HG02588 (cell line): ENCODE results near the gene SMARCA5.
"Not testable (repeated sequence)": the region's sequence is repeated elsewhere in the genome, so short reads cannot be mapped to it uniquely, and the experiment has no call there.

Experiments
- ATAC-seq: cut with Tn5 transposase; IDR thresholded peaks from one replicate; pipeline ENCODE4 v1.9.1; 2021; ENCODE audit warnings: mild to moderate bottlenecking, moderate library complexity; ENCODE audit not compliant: unreplicated experiment

SMARCA5 gene, protein sequence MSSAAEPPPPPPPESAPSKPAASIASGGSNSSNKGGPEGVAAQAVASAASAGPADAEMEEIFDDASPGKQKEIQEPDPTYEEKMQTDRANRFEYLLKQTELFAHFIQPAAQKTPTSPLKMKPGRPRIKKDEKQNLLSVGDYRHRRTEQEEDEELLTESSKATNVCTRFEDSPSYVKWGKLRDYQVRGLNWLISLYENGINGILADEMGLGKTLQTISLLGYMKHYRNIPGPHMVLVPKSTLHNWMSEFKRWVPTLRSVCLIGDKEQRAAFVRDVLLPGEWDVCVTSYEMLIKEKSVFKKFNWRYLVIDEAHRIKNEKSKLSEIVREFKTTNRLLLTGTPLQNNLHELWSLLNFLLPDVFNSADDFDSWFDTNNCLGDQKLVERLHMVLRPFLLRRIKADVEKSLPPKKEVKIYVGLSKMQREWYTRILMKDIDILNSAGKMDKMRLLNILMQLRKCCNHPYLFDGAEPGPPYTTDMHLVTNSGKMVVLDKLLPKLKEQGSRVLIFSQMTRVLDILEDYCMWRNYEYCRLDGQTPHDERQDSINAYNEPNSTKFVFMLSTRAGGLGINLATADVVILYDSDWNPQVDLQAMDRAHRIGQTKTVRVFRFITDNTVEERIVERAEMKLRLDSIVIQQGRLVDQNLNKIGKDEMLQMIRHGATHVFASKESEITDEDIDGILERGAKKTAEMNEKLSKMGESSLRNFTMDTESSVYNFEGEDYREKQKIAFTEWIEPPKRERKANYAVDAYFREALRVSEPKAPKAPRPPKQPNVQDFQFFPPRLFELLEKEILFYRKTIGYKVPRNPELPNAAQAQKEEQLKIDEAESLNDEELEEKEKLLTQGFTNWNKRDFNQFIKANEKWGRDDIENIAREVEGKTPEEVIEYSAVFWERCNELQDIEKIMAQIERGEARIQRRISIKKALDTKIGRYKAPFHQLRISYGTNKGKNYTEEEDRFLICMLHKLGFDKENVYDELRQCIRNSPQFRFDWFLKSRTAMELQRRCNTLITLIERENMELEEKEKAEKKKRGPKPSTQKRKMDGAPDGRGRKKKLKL

DNA sequence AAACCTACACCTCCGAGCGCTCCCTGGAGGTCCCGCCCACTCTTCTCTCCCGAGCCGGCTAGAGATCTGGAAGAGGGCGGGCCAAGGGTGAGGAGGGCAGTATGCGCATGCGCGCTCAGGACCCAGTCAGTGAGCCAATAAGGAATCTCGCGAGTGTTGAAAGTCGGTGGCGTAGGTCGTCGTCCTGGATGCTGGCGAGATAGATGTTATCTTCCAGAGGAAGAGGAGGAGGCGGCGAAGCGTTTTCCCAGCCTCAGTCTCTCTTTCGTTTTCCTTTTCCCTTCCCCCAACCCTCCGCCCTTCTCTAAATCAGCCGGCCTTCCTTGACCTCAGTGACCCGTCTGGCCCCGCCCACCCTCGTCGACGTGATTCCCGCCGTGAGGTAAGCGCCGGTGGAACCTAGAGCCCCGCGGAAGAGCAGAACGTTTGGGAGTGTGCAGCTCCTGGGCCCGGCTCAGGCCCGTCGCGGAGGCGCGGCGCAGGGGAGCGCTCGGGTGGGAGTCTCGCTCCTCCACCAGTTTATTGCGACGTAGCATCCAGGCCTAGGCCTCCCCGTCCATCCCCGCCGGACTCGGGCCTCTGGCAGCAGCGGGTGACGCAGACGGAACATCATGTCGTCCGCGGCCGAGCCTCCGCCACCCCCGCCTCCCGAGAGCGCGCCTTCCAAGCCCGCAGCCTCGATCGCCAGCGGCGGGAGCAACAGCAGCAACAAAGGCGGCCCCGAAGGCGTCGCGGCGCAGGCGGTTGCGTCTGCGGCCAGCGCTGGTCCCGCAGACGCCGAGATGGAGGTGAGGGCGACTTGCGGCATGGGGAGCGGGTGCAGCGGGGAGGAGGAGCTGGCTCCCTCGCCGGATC lies at the start of gene SMARCA5:
TSS of gene SMARCA5 (plus strand) at position 389 of the 855 bp plus-strand sequence. CDS start at position 612, 223 bp downstream.
- peak; percentile 82 for ATAC-seq

DNA sequence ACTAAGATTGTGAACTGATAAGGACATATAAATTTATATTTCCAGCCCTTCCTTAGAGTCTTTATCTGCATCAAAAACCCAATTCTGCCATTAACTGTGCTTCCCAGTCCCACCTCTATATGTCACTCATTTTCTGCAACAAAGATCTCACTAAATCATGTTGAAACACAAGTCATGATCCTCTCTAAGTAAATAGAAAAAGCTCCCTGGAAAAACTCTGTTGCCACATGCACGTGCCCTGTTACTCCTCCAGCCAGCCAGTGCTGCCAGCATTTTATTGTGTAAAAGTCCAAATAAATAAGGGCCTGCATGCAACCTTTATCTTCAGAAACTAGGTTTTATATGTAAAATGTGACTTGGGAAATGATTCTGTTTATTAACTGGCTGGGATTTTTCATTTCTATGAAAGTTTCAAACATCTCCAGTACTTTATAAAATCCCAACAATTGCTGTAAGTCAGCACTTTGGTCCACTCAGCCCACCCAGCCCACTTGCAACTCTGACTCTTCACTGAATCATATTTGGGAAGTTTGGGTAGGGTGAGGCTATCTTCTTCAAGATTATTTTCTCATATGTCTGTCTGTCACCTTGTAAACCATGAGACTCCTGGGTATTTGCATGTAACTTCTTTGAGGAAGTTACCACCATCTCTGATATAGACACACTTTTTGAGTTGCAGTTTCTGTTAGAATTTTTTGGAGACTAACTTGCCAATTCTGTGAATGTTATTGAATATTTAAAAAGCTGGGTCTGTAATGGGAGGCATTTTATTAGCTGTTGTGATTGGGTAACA lies 40.0 kb upstream of the SMARCA5 start:
- ATAC-seq = peak; percentile 70

DNA sequence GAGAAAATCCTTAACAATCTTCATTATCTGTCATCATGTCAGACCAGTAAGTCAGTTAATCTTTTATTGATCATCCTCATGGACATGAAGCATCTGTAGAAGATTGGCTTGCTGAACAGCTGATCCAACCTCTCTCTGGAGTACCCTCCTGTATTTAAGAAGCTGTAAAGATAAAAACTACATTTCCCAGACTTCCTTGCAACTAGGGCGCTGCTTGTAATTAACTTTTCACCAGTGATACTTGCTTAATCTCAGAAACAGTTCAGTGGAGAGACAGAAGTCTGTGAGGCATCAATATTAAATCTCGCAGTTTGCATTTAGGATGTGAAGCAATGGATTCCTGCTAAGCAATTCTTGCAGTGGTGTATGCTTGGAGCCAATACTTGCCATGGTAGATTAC lies 36.0 kb upstream of the SMARCA5 start:
- ATAC-seq = no peak

DNA sequence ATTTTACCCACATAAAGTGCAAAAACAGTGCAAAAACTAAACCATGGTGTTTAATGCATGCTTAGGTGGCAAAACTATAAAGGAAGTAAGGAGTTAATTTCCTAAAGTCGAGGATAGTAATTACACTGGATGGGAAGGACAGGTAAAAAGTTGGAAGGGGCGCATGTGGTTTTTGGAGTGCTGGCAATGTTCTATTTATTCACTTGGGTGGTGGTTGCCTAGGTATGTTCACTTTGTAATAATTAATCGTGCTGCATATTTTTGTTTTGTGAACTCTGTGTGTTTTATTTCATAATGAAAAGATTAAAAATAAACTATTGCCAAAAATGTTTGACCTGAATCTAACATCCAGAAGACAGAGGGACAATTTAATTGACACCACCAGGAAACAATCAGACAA lies 32.1 kb upstream of the SMARCA5 start:
- no peak for ATAC-seq

DNA sequence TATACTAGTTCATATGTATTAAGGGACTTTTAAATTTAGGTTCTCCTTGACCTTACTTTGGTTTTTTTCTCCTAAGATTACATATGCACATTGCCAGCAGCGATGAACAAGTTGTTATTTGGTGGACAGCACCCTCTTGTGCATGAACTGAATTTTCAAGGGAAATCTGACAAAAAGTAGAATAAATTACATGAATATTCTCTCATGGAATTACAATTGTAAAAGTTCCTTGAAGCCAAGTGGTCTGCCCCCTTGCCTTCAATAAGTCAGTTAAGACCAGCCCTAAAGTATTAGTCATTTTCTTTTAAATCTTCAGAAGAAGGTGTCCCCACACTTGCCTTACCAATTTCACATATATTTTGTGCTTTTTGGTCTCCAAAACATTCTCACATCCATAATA lies 30.7 kb upstream of the SMARCA5 start:
- ATAC-seq = no peak

DNA sequence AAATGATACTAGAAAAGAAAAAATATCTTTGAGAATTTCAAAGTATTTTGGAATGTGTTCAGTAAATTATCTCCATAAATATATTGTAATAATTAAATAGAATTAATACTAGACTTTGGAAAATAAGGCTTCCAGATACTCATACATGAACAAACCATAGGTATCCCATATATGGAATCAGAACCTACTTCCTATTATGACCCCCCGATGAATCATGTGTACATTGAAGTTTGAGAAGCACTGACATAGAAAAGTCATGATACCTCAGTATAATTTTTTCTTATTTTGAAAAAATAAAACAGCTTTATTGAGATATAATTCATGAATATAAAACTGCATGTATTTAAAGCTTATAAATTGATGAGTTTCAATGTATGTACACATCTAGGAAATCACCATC lies 27.2 kb upstream of the SMARCA5 start:
- no peak for ATAC-seq

DNA sequence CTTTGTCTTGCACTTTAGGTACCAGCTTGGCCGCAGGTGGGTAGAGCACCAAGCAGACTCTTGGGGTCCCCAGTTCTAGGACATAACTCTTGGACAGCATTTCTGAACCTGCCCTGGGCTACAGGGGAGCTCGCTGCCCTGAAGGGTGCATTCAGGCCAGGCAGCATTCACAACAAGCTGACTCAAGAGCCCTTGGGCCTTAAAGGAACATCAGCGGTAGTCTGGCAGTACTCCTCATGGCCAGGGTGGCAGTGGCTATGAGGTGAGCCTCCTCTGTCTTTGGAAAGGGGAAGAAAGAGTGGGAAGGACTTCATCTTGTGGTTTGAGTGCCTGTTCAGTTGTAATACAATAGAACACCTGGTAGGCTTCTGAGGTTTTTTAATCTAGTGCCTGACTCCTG lies 24.8 kb upstream of the SMARCA5 start:
- ATAC-seq = no peak

DNA sequence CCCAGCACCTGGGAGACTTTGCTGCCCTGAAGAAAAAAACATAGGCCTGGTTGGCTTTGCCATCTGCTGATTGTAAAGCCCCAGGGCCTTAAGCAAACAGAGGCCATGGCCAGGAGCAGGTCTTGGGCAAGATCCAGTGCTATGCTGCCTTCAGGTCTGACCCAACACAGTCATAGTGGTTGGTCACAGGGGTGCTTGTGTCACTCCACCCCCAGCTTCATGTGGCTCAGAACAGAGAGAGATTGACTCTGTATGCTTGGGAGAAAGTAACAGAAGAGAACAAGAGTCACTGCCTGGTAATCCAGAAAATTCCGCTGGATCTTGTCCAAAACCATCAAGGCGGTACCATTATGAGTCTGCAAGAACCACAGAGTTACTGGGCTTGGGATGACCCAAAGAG lies 24.4 kb upstream of the SMARCA5 start:
- ATAC-seq = no peak

DNA sequence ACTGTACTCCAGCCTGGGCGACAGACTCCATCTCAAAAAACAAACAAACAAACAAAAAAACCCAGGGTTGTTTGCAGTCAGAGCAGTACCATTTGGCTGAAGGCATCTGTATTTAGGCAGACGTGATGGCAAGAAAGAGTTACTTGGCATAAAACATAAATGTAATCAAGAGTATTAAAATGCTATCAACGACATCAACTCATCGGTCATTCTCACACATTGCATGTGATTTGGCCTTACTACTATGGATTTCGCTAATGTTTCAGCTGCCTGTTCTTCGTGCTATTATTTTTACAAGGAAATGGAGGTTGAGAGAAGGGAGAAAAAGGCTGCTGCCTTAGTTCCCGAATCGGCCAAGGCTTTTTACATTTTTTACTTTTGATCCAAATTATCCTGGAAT lies 15.5 kb upstream of the SMARCA5 start:
- no peak for ATAC-seq

DNA sequence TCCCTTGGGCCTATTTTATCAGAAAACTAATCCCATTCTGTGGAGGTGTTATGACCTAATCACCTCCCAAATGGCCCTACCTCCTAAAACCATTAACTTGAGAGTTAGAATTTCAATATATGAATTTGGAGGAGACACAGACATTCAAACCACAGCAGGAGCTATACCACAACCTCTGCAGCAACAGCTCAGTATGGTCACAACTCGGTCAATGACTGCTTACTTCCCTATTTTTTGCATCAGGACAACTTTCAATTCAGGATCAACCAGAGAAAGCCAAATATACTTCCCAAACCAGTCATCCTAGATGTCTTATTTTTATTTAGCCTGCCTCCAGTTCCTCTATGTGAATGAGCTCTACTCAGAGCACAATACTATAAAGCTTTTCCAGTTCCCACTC lies 11.3 kb upstream of the SMARCA5 start:
- no peak for ATAC-seq

DNA sequence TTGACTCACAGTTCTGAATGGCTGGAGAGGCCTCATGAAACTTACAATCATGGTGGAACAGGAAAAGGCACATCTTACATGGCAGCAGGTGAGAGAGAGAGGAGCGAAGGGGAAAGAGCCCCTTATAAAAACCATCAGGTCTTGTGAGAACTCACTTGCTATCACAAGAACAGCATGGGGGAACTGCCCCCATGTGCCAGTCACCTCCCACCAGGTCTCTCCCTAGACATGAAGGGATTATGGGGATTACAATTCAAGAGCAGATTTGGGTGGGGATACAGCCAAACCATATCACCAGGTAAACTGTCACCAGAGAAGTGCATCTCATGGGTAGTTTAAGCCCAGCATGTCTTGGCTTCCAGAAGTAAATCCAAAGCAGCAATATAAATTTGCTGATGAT lies 7.5 kb upstream of the SMARCA5 start:
- ATAC-seq = no peak

DNA sequence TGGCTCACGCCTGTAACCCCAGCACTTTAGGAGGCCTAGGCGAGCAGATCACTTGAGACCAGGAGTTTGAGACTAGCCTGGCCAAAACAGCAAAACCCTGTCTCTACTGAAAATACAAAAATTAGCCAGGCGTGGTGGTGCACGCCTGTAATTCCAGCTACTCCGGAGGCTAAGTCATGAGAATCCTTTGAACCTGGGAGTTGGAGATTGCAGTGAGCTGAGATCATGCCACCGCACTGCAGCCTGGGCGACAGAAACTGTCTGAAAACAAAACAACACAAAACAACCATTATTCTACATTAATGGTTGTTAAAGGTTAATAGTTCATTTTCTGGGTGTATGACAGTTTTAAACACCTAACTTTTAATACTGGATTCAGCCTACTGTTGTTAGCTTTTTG lies 1.6 kb upstream of the SMARCA5 start:
- no peak for ATAC-seq

DNA sequence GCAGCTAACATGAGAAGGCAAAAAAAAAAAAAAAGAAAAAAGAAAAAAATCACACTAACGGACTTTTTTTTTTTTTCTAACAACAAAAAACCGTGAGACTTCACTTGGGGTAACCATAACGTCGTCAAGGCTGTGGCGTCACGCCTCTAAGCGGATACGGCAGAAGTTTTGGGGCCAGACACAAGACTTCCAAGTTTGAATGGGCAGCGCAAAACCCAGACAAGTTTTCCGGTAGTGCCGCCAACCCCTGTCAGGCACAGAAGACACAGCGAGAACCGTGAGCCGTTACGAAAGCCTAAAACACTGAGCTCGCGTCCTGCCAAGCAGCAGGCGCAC lies 556 bp upstream of the SMARCA5 start:
- ATAC-seq = peak; percentile 35

DNA sequence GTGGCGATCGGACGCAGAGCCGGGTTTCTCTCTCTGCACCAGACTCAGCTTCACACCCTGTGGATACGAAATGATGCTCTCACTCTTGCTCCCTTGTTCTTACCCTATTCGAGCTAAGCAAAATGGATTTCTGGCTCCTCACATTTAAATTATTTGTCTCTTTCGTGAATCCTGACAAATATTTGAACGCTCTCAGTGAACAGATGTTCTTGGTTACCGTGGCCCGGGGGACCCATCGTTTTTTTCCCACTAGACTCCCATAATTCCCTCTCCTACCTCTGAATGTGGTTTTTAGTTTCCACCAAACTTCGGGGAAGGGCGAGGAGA lies 630 bp downstream of the SMARCA5 start:
- no peak for ATAC-seq

DNA sequence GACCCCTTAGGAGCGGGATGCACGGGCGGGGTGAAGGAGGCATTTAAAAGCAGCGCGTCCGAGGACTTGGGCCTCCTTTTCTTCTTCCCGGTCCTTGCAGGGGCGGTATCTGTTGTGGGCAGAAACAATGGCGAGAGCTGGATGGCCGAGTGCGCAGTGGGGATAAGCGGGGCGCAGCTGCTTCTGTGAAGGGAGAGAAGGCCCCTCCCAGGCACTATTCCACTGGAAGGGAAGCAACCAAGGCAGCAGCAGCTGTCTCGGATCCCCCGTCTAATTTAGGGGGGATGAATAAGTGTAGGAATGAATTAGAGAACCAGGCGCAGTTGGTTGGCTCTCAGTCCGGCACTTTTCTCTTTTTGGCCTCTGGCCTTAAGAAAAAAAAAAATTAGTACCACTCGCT lies 995 bp downstream of the SMARCA5 start:
- no peak for ATAC-seq

DNA sequence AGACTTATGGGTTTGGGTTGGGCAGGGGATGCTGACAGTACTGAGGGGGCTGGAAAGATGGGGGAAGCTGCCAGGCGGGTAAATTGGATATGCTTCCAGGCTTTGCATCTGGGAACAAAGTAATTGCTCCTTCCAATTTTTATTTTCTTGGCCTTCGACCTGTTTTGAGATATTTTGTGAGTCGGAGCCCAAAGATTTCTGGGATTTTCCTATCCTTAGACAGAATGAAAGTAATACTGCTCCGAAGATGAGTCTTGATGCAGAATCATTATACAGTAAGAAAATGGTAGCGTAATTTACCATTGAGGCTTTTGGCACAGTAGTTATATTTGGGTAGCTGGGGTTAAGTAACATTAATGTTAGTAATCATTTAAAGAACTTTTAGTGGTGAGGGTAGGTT lies 1.4 kb downstream of the SMARCA5 start:
- ATAC-seq = no peak

DNA sequence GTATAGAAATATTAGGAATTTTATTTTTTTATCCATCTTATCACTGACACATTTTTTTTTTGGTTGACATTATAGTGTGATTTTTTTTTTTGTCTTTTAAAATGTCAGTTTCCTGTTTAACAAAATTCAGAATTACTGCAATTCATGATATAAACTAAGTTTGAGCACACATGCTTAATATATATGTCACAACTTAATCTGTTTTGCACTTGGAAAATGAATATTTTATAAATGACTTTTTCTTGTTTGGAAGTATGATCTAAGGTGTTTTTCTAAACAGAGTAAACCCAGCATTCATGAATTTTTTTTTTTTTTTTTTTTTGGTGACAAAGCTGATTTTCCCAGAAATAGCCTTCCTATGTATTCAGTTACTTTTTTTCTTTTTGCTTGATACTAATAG lies 2.4 kb downstream of the SMARCA5 start:
- ATAC-seq = no peak

DNA sequence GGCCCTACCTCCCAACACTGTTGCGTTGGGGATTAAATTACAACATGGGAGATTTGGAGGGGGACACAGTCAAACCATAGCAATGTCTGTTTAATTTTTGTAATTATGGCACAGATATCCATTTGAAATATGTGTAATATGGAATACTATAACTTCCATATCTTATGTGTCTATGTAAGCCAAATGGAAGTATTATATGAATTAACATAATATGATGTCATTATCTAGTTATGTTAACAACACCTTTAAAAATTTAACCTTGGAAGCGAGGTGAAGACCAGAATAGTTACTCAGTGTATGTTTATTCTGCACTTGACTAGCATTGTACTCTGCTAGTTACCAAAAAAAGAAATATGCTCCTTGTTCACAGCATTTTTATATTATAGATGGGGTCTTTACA lies 4.3 kb downstream of the SMARCA5 start:
- ATAC-seq = no peak

DNA sequence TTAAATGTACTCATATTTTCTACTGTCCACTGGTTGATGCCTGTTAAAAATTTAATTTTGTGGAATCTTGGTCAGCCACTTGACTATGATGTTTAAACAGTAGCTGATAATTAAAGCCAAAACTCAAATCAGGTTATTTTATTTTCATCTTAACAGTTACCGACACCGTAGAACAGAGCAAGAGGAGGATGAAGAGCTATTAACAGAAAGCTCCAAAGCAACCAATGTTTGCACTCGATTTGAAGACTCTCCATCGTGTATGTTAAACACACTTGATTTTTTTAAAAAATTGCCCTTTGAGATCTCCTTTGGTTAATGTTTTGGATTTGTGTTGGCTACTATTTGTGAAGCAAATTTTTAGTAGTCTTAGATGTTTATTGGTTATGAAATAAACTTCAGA lies 10.7 kb downstream of the SMARCA5 start:
- ATAC-seq = no peak

DNA sequence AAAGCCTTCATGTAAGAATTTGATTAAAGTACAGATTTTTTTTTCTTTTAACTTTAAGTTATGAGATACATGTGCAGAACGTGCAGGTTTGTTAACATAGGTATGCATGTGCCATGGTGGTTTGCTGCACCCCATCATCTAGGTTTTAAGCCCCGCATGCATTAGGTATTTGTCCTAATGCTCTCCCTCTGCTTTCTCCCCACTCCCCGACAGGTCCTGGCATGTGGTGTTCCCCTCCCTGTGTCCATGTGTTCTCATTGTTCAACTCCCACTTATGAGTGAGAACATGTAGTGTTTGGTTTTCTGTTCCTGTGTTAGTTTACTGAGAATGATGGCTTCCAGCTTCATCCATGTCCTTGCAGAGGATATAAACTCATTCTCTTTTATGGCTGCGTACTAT lies 14.5 kb downstream of the SMARCA5 start:
- ATAC-seq = not testable (repeated sequence)
